NK-92 treated with Interleukin-12 subunit alpha and Interleukin-12 subunit beta, amount 100 ng/mL, for 24 hours (cell line): ENCODE measurements around the gene KCNK1.
"Not testable (repeated sequence)": the region's sequence is repeated elsewhere in the genome, so short reads cannot be mapped to it uniquely, and the experiment has no call there.

ENCODE experiments used
- DNase-seq: peaks from one replicate; lab custom pipeline; 2025; lab: John Stamatoyannopoulos, UW

The KCNK1 gene

GRCh38 chr1:233667741-233668140, 53.8 kb downstream of the KCNK1 start:
- no peak for DNase-seq

- no peak for DNase-seq
These were observed 54.3 kb downstream of the KCNK1 start for GRCh38 chr1:233668146-233668724.

GRCh38 chr1:233668725-233669294, 54.9 kb downstream of the KCNK1 start:
- DNase-seq, result no peak

- DNase-seq, result not testable (repeated sequence)
These were observed 56.5 kb downstream of the KCNK1 start for GRCh38 chr1:233670363-233670762.

GRCh38 chr1:233671286-233671685, 57.4 kb downstream of the KCNK1 start:
- DNase-seq, result no peak

- no peak for DNase-seq
These were observed 58.8 kb downstream of the KCNK1 start for GRCh38 chr1:233672732-233673131.

- DNase-seq, result no peak
These were observed 59.5 kb downstream of the KCNK1 start for GRCh38 chr1:233673261-233673946.

- DNase-seq, result no peak
These were observed 60.1 kb downstream of the KCNK1 start for GRCh38 chr1:233673947-233674431.

- DNase-seq, result no peak
These were observed 61.5 kb downstream of the KCNK1 start for GRCh38 chr1:233675446-233675845.

- DNase-seq, result no peak
These were observed 62.0 kb downstream of the KCNK1 start for GRCh38 chr1:233675893-233676292.

GRCh38 chr1:233677690-233678354, 63.9 kb downstream of the KCNK1 start:
- DNase-seq, result no peak

GRCh38 chr1:233679030-233679429, 65.1 kb downstream of the KCNK1 start:
- no peak for DNase-seq

GRCh38 chr1:233679591-233680373, 65.9 kb downstream of the KCNK1 start:
- DNase-seq, result no peak

GRCh38 chr1:233681285-233681684, 67.4 kb downstream of the KCNK1 start:
- DNase-seq, result no peak

GRCh38 chr1:233686653-233687052, 72.7 kb downstream of the KCNK1 start:
- not testable (repeated sequence) for DNase-seq

- no peak for DNase-seq
These were observed 75.3 kb downstream of the KCNK1 start for GRCh38 chr1:233689017-233689747.

GRCh38 chr1:233689748-233690254, 75.9 kb downstream of the KCNK1 start:
- DNase-seq, result no peak

GRCh38 chr1:233695901-233696300, 82.0 kb downstream of the KCNK1 start:
- no peak for DNase-seq

- DNase-seq, result no peak
These were observed 86.4 kb downstream of the KCNK1 start for GRCh38 chr1:233700338-233700737.

GRCh38 chr1:233704170-233704897, 90.4 kb downstream of the KCNK1 start:
- no peak for DNase-seq
